Measurements from ENCODE around the gene CHD2. TPM values are rescaled to one million over a fixed set of nuclear protein-coding genes. Genes with fewer than 3 reads are reported as not detected.

Gene CHD2
- total RNA-seq, 1 donor from 2014 or later = 59.7 TPM

DNA sequence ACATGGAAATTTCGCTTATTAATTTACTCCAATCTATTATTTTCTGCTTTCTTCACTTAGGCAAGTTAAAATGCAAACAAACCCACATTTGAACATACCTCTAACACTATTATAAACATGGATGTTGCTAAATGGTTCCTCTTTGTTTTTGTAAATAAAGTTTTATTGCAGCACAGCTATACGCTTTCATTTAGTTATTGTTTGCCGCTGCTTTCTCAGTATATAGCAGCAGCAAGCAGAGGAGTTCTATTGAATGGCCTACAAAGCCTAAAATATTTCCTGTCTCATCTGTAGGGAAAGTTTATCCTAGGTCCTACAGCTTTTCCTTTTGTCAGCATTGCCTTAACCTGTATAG lies 7.9 kb upstream of the CHD2 start:
- Mint-ChIP-seq H3K36me3 (ENCODE audit: low read depth) (peaks cover 44% of the 10 kb centered on the region), H3K27me3 (ENCODE audit: low read depth) (no peaks in the 10 kb centered on the region), H3K4me3 (ENCODE audit: unreplicated experiment) (no peak overlapping the region), H3K9me3 (ENCODE audit: low read depth) (no peaks in the 10 kb centered on the region), H3K27ac (ENCODE audit: unreplicated experiment) (no peak overlapping the region), H3K4me1 (ENCODE audit: low read depth) (peaks cover 43% of the 10 kb centered on the region)
- TF ChIP-seq, protein P1, sequence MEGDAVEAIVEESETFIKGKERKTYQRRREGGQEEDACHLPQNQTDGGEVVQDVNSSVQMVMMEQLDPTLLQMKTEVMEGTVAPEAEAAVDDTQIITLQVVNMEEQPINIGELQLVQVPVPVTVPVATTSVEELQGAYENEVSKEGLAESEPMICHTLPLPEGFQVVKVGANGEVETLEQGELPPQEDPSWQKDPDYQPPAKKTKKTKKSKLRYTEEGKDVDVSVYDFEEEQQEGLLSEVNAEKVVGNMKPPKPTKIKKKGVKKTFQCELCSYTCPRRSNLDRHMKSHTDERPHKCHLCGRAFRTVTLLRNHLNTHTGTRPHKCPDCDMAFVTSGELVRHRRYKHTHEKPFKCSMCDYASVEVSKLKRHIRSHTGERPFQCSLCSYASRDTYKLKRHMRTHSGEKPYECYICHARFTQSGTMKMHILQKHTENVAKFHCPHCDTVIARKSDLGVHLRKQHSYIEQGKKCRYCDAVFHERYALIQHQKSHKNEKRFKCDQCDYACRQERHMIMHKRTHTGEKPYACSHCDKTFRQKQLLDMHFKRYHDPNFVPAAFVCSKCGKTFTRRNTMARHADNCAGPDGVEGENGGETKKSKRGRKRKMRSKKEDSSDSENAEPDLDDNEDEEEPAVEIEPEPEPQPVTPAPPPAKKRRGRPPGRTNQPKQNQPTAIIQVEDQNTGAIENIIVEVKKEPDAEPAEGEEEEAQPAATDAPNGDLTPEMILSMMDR (IDR thresholded peaks at IDR 0.05) = no peak
- DNase-seq (ENCODE audit: low spot score) = no peak

DNA sequence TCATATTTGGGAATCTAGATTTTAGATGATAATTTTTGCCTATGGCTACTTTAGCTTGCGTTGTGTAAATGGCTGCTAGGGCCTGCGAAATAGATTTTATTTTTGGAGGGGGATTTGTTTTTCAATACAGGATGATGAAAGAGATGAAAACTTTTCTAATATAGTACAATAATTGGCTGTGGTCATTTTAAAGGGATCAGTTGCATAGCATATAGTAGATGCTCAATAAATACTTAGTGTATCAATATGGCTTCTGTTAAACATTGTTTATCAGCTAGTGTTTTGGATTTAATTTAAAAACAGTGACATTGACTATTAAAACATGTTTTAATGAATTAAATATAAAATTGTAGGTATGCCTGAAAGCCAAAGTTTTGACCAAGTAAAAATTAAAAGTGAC lies 6.9 kb upstream of the CHD2 start:
- H3K27me3 Mint-ChIP-seq (ENCODE audit: low read depth) = no peaks in the 10 kb centered on the region
- H3K27ac Mint-ChIP-seq (ENCODE audit: unreplicated experiment) = peak overlapping the region; percentile 69
- TF ChIP-seq, protein P1 (IDR thresholded peaks at IDR 0.05) = no peak
- peaks cover 43% of the 10 kb centered on the region for H3K4me1 Mint-ChIP-seq (ENCODE audit: low read depth)
- H3K36me3 Mint-ChIP-seq (ENCODE audit: low read depth) = peaks cover 49% of the 10 kb centered on the region
- H3K9me3 Mint-ChIP-seq (ENCODE audit: low read depth) = no peaks in the 10 kb centered on the region
- H3K4me3 Mint-ChIP-seq (ENCODE audit: unreplicated experiment) = no peak overlapping the region
- no peak for DNase-seq (ENCODE audit: low spot score)

DNA sequence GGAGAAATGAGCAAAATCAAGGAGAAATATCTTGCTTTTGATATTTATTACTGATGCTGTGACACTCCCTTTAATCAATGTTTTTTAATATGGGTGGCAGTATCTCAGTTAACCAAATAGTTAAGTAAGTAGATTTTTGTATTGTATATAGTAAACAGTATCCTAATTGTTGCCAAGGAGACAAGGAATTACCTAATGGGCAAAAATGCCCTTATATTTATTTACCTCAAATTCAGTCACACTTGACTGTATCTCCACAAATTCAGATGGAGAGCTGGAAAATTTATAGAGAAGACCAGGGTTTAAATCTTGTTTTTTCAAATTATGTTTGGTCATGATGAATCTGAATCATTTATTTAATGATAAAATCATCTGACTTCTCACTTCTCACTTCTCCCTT lies 3.6 kb upstream of the CHD2 start:
- H3K4me1 Mint-ChIP-seq (ENCODE audit: low read depth) = peaks cover 44% of the 10 kb centered on the region
- DNase-seq (ENCODE audit: low spot score) = no peak
- H3K36me3 Mint-ChIP-seq (ENCODE audit: low read depth) = peaks cover 44% of the 10 kb centered on the region
- H3K9me3 Mint-ChIP-seq (ENCODE audit: low read depth) = peaks cover 7% of the 10 kb centered on the region
- H3K27me3 Mint-ChIP-seq (ENCODE audit: low read depth) = no peaks in the 10 kb centered on the region
- H3K27ac Mint-ChIP-seq (ENCODE audit: unreplicated experiment) = peak overlapping the region; percentile 85
- no peak overlapping the region for H3K4me3 Mint-ChIP-seq (ENCODE audit: unreplicated experiment)
- TF ChIP-seq, protein P1 (IDR thresholded peaks at IDR 0.05) = no peak

DNA sequence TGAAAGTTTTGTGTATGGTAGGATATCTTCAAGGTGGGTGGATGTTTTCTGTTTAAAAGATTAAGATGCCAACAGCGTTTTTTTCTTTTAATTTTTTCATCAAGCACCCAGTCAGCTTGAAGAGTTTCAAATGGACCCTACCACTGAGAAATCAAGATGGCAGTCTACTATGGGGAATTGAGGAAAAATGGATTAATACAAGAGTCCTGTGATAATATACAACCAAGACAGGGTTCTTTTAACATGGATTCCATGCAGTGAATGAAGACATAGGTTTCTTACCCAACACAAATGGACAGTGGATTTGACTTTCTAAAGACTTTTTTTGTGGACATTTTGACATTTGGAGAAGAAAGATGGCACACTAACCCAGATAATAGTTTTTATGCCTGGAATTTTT lies 2.5 kb upstream of the CHD2 start:
- Mint-ChIP-seq H3K4me1 (ENCODE audit: low read depth) (peaks cover 45% of the 10 kb centered on the region), H3K27me3 (ENCODE audit: low read depth) (no peaks in the 10 kb centered on the region), H3K4me3 (ENCODE audit: unreplicated experiment) (no peak overlapping the region), H3K9me3 (ENCODE audit: low read depth) (peaks cover 7% of the 10 kb centered on the region), H3K27ac (ENCODE audit: unreplicated experiment) (peak overlapping the region; percentile 85), H3K36me3 (ENCODE audit: low read depth) (peaks cover 42% of the 10 kb centered on the region)
- no peak for DNase-seq (ENCODE audit: low spot score)
- TF ChIP-seq, protein P1 (IDR thresholded peaks at IDR 0.05) = no peak

DNA sequence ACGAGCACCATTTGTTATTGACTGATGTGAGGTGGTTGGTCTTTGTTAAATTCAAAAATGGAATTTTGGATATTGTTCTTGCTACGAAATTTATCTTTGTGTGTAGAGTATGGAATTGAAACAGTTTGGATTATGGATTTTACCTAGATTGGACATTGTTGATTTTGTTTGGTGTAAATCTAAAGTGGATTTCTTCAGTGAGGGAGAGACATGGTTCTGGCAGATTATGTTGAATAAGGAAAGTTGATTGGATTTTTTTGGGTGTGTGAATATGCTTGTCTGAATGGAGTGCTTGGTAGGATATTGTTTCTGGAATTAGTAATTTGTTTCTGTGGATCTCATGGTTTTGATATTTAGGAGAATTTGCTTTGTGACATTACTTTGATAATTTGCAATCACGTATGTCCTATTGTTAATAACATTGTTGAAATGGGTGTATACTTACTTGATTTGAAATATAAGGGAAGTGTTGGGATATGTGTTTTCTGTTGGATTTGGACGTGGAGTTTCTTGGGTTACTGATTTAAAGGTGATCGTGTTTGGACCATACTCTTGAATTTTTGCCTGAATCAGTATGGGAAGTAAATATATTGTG lies 1.0 kb upstream of the CHD2 start:
- peaks cover 40% of the 10 kb centered on the region for H3K36me3 Mint-ChIP-seq (ENCODE audit: low read depth)
- DNase-seq (ENCODE audit: low spot score) = no peak
- no peaks in the 10 kb centered on the region for H3K27me3 Mint-ChIP-seq (ENCODE audit: low read depth)
- TF ChIP-seq, protein P1 (IDR thresholded peaks at IDR 0.05) = no peak
- H3K4me1 Mint-ChIP-seq (ENCODE audit: low read depth) = peaks cover 58% of the 10 kb centered on the region
- peaks cover 7% of the 10 kb centered on the region for H3K9me3 Mint-ChIP-seq (ENCODE audit: low read depth)
- H3K27ac Mint-ChIP-seq (ENCODE audit: unreplicated experiment) = peak overlapping the region; percentile 89
- H3K4me3 Mint-ChIP-seq (ENCODE audit: unreplicated experiment) = no peak overlapping the region
